Measurements from ENCODE around the gene ARMC6.

The ARMC6 gene

GRCh38 chr19:19056636-19057275, 23.4 kb downstream of the ARMC6 start:
- DNase-seq = no peak

- DNase-seq = no peak
Measured at GRCh38 chr19:19057317-19057716, 23.9 kb downstream of the ARMC6 start.

- no peak for DNase-seq
Measured at GRCh38 chr19:19057720-19058119, 24.3 kb downstream of the ARMC6 start.

GRCh38 chr19:19059018-19059836, 25.8 kb downstream of the ARMC6 start:
- no peak for DNase-seq

- no peak for DNase-seq
Measured at GRCh38 chr19:19059837-19060611, 26.6 kb downstream of the ARMC6 start.

GRCh38 chr19:19061506-19061905, 28.1 kb downstream of the ARMC6 start:
- no peak for DNase-seq

GRCh38 chr19:19062454-19063182, 29.2 kb downstream of the ARMC6 start:
- no peak for DNase-seq

- DNase-seq = peak; percentile 100
Measured at GRCh38 chr19:19063183-19064097, 30.0 kb downstream of the ARMC6 start, which contains the start of gene SLC25A42. SLC25A42 (plus strand) TSS chr19:19063994; CDS start chr19:19096125, 32,131 bp downstream.

GRCh38 chr19:19064098-19064722, 30.8 kb downstream of the ARMC6 start:
- peak; percentile 83 to 84 for DNase-seq

GRCh38 chr19:19064811-19065745, 31.7 kb downstream of the ARMC6 start:
- peak; percentile 81 to 88 for DNase-seq

GRCh38 chr19:19067276-19068072, 34.1 kb downstream of the ARMC6 start:
- peak; percentile 67 to 89 for DNase-seq

- no peak for DNase-seq
Measured at GRCh38 chr19:19068659-19069654, 35.6 kb downstream of the ARMC6 start.

GRCh38 chr19:19071897-19072296, 38.5 kb downstream of the ARMC6 start:
- DNase-seq = no peak

GRCh38 chr19:19074196-19074882, 40.9 kb downstream of the ARMC6 start:
- DNase-seq = no peak

- no peak for DNase-seq
Measured at GRCh38 chr19:19075126-19075525, 41.7 kb downstream of the ARMC6 start.

GRCh38 chr19:19076476-19076875, 43.1 kb downstream of the ARMC6 start:
- DNase-seq = no peak

- no peak for DNase-seq
Measured at GRCh38 chr19:19077103-19077502, 43.7 kb downstream of the ARMC6 start.

Measured in NCI-H524 (cell line).